Endothelial cell of umbilical vein (primary cell): ENCODE data around the gene RBMS3.

Source experiments
- EZH2 ChIP-seq: IDR thresholded peaks from 2 replicates; pipeline ENCODE4 v1.6.1; 2012; ENCODE audit warnings: borderline replicate concordance, low read depth, mild to moderate bottlenecking, moderate library complexity, low read length, inconsistent platforms; ENCODE audit not compliant: severe bottlenecking
- FOS ChIP-seq: IDR thresholded peaks from 2 replicates; pipeline ENCODE4 v1.6.1; 2011; ENCODE audit warnings: mild to moderate bottlenecking, low read length, moderate library complexity, borderline replicate concordance; ENCODE audit not compliant: insufficient read depth
- POLR2A ChIP-seq: IDR thresholded peaks from 2 replicates; pipeline ENCODE4 v1.6.1; 2012; ENCODE audit warnings: low read depth, mild to moderate bottlenecking, control low read depth, low read length
- POLR2AphosphoS5 ChIP-seq: IDR thresholded peaks from 2 replicates; pipeline ENCODE4 v1.6.1; 2012; ENCODE audit warnings: low read depth, mild to moderate bottlenecking, control low read depth, low read length, moderate library complexity; ENCODE audit not compliant: insufficient read depth
- TF ChIP-seq, protein P1 (sequence below), 2 donors: IDR thresholded peaks; 1 replicate in 1 of 2; 2 replicates in 1 of 2; pipeline ENCODE4 v1.5.1; 2011; ENCODE audit warnings: low read length in 2 of 2, mild to moderate bottlenecking in 2 of 2, moderate library complexity in 2 of 2, control low read depth in 1 of 2, inconsistent platforms in 1 of 2, low read depth in 1 of 2; ENCODE audit not compliant: insufficient read depth in 1 of 2; ENCODE audit errors: extremely low read depth in 1 of 2
- TF ChIP-seq, protein P2 (sequence below): IDR thresholded peaks from 2 replicates; pipeline ENCODE4 v1.6.1; 2011; ENCODE audit not compliant: insufficient read depth, insufficient read length

DNA sequence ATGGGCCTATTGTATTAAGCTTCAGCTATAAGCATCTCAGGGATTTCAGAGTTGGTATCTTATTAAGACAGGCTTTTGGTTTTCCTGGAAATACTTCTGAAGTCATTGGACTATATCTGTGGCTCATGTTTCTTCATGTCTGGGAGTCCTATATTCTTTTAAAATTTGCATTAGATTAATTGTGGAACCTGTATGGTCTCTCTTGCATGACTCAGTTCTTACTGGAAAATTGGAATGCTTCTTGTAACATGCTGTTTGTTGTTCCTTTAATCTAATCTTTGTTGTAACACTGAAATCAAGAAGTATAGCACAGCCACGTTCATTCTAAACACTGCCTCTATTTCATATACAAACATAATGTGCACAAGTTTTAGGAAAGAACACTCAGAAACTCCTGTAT is 208.1 kb downstream of the RBMS3 start:
- TF ChIP-seq, protein P1, sequence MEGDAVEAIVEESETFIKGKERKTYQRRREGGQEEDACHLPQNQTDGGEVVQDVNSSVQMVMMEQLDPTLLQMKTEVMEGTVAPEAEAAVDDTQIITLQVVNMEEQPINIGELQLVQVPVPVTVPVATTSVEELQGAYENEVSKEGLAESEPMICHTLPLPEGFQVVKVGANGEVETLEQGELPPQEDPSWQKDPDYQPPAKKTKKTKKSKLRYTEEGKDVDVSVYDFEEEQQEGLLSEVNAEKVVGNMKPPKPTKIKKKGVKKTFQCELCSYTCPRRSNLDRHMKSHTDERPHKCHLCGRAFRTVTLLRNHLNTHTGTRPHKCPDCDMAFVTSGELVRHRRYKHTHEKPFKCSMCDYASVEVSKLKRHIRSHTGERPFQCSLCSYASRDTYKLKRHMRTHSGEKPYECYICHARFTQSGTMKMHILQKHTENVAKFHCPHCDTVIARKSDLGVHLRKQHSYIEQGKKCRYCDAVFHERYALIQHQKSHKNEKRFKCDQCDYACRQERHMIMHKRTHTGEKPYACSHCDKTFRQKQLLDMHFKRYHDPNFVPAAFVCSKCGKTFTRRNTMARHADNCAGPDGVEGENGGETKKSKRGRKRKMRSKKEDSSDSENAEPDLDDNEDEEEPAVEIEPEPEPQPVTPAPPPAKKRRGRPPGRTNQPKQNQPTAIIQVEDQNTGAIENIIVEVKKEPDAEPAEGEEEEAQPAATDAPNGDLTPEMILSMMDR (IDR thresholded peaks at IDR 0.05; ENCODE audit: extremely low read depth in 1 of 2, insufficient read depth in 1 of 2, low read depth in 1 of 2, low read length in 2 of 2): no peak
- TF ChIP-seq EZH2 (no peak), POLR2AphosphoS5 (no peak), POLR2A (no peak), FOS (no peak)
- TF ChIP-seq, protein P2, sequence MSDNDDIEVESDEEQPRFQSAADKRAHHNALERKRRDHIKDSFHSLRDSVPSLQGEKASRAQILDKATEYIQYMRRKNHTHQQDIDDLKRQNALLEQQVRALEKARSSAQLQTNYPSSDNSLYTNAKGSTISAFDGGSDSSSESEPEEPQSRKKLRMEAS: no peak
